K562 (cell line): Measurements from ENCODE around the gene INSYN2B. TPM values are rescaled to one million over a fixed set of nuclear protein-coding genes. Genes with fewer than 3 reads are reported as not detected.

Experiments
- ATAC-seq: fragments of 200-7000 bp; cut with Tn5 transposase; 3 replicates; pipeline ENCODE4 v1.9.1; 2020; ENCODE audit warnings: moderate library complexity
- BruUV-seq: library from RNA; stranded (reverse); fragments of 400-500 nt; replicated peaks from 2 replicates; lab custom pipeline; 2021; lab: Mats Ljungman, UMichigan
- CTCF ChIA-PET: fragments of 300-600 bp; formaldehyde crosslinking; extraction: SDS; loops from one replicate; lab custom pipeline; 2021; ENCODE audit warnings: low intra/inter-chr PET ratio; lab: Yijun Ruan, JAX
- POLR2A ChIA-PET: fragments of 300-600, 350-650 bp; sonication (Branson Sonifier 250); formaldehyde crosslinking; extraction: SDS; loops from one replicate; lab custom pipeline; 2021; ENCODE audit warnings: antibody characterized with exemption, inconsistent platforms; lab: Yijun Ruan, JAX
- DNase-seq, 4 experiments: peaks; one replicate each; pipeline versions ENCODE4 v3.0.0 to v3.0.0-alpha.2; 2011 to 2018; ENCODE audit warnings: low spot score in 3 of 4, mixed read lengths in 3 of 4; ENCODE audit errors: extremely low read depth in 1 of 4
- FAIRE-seq: peaks from 2 replicates; lab custom pipeline; 2011; peaks lifted over from hg19 to GRCh38; lab: Jason Lieb, UNC
- H2AFZ ChIP-seq: 2 replicates; pipeline ENCODE4 v1.6.0; 2011; ENCODE audit warnings: low read depth, low read length, control low read depth, inconsistent platforms
- H3K27ac ChIP-seq: fragments of 200-600 bp; 3 replicates; pipeline ENCODE4 v1.8.0; 2011; ENCODE audit warnings: low read depth, mild to moderate bottlenecking, control low read depth, inconsistent platforms, low read length, moderate library complexity, mixed read lengths; ENCODE audit errors: extremely low read depth
- H3K27me3 ChIP-seq, 2 experiments: fragments of 300-600 bp in 1 of 2; 2 replicates in 1 of 2; 3 replicates in 1 of 2; pipeline versions ENCODE4 v1.6.0 to v1.8.0; 2011; ENCODE audit warnings: inconsistent platforms in 2 of 2, low read length in 2 of 2, mild to moderate bottlenecking in 1 of 2, mixed read lengths in 1 of 2, moderate library complexity in 1 of 2; ENCODE audit not compliant: control insufficient read depth in 2 of 2, insufficient read depth in 2 of 2
- H3K36me3 ChIP-seq: fragments of 300-600 bp; 3 replicates; pipeline ENCODE4 v1.8.0; 2011; ENCODE audit warnings: mild to moderate bottlenecking, low read length, inconsistent platforms; ENCODE audit not compliant: control insufficient read depth, insufficient read depth
- H3K4me1 ChIP-seq, 2 experiments: fragments of 200-600 bp in 1 of 2; replicated peaks in 1 of 2; 2 replicates in 1 of 2; 3 replicates in 1 of 2; pipeline versions ENCODE4 v1.5.1 to v1.8.0; 2011; ENCODE audit warnings: inconsistent platforms in 2 of 2, low read length in 2 of 2, mild to moderate bottlenecking in 1 of 2, mixed read lengths in 1 of 2, moderate library complexity in 1 of 2; ENCODE audit not compliant: control insufficient read depth in 2 of 2, insufficient read depth in 2 of 2
- H3K4me2 ChIP-seq: 2 replicates; pipeline ENCODE4 v1.6.1; 2011; ENCODE audit warnings: low read length, control low read depth, inconsistent platforms, mixed read lengths; ENCODE audit not compliant: insufficient read depth
- H3K4me3 ChIP-seq: fragments of 200-600 bp; sonication (generic), shearing (Covaris generic); 2 replicates; pipeline ENCODE4 v1.5.1; 2016; ENCODE audit warnings: control low read depth, inconsistent platforms
- H3K79me2 ChIP-seq: fragments of 200-600 bp; 3 replicates; pipeline ENCODE4 v1.8.0; 2011; ENCODE audit warnings: low read length, inconsistent platforms; ENCODE audit not compliant: control insufficient read depth, insufficient read depth
- H3K9ac ChIP-seq, 2 experiments: 2 replicates each; pipeline versions ENCODE4 v1.6.0 to v1.6.1; 2011; ENCODE audit warnings: low read depth in 2 of 2, low read length in 2 of 2, control low read depth in 1 of 2, inconsistent platforms in 1 of 2, mild to moderate bottlenecking in 1 of 2, mixed read lengths in 1 of 2; ENCODE audit not compliant: insufficient read depth in 1 of 2
- H3K9me1 ChIP-seq: one replicate; pipeline ENCODE4 v1.6.0; 2011; ENCODE audit warnings: inconsistent platforms, mild to moderate bottlenecking, low read length, moderate library complexity; ENCODE audit not compliant: control insufficient read depth, insufficient read depth
- H3K9me3 ChIP-seq: replicated peaks from 2 replicates; pipeline ENCODE4 v1.5.1; 2011; ENCODE audit warnings: low read depth, low read length, inconsistent platforms; ENCODE audit not compliant: control insufficient read depth, insufficient read depth
- H4K20me1 ChIP-seq: replicated peaks from 2 replicates; pipeline ENCODE4 v1.6.1; 2011; ENCODE audit warnings: low read length, inconsistent platforms, mixed read lengths; ENCODE audit not compliant: control insufficient read depth, insufficient read depth
- BRF1 ChIP-seq: IDR thresholded peaks from 3 replicates; pipeline ENCODE4 v1.6.1; 2011; ENCODE audit warnings: borderline replicate concordance, mild to moderate bottlenecking; ENCODE audit not compliant: insufficient read length; ENCODE audit errors: extremely low read depth
- CCAR2 ChIP-seq: fragments of 200-400 bp; formaldehyde crosslinking; IDR thresholded peaks from 2 replicates; pipeline ENCODE4 v1.6.1; 2017; ENCODE audit warnings: mild to moderate bottlenecking, low read depth, low read length
- EHMT2 ChIP-seq: fragments of 450-650 bp; IDR thresholded peaks from 2 replicates; pipeline ENCODE4 v1.6.1; 2018; ENCODE audit warnings: antibody characterized with exemption
- LARP7 ChIP-seq: fragments of 450-650 bp; IDR thresholded peaks from 2 replicates; pipeline ENCODE4 v1.6.1; 2016
- MAFK ChIP-seq: IDR thresholded peaks from 2 replicates; pipeline ENCODE4 v1.6.1; 2011; ENCODE audit warnings: low read length, improper control_type of control experiment
- POLR3G ChIP-seq: IDR thresholded peaks from 2 replicates; pipeline ENCODE4 v1.6.1; 2011; ENCODE audit not compliant: insufficient read length, insufficient replicate concordance; ENCODE audit errors: extremely low read depth
- PURB ChIP-seq: sonication (generic); formaldehyde crosslinking; IDR thresholded peaks from 2 replicates; pipeline ENCODE4 v1.9.0; 2021; ENCODE audit warnings: low read depth, mild to moderate bottlenecking, missing genetic modification reagents
- RBM34 ChIP-seq: fragments of 200-400 bp; formaldehyde crosslinking; IDR thresholded peaks from 2 replicates; pipeline ENCODE4 v1.6.1; 2018; ENCODE audit warnings: low read length, borderline replicate concordance; ENCODE audit not compliant: insufficient read depth
- RNF2 ChIP-seq: sonication (generic); IDR thresholded peaks from 2 replicates; pipeline ENCODE4 v1.6.1; 2016
- SMAD4 ChIP-seq: fragments of 250-450 bp; sonication (Bioruptor Pico); conservative IDR thresholded peaks from 2 replicates; pipeline ENCODE4 v1.8.0; 2021; ENCODE audit warnings: inconsistent platforms, mild to moderate bottlenecking, moderate library complexity
- ZBED1 ChIP-seq: IDR thresholded peaks from 2 replicates; pipeline ENCODE4 v1.6.1; 2014
- ZNF143 ChIP-seq: sonication (generic); formaldehyde crosslinking; IDR thresholded peaks from 2 replicates; pipeline ENCODE4 v1.9.0; 2022; ENCODE audit warnings: mild to moderate bottlenecking, missing genetic modification reagents
- ZNF384 ChIP-seq: IDR thresholded peaks from 2 replicates; pipeline ENCODE4 v1.6.1; 2012; ENCODE audit warnings: low read depth, low read length, improper control_type of control experiment
- ZNF644 ChIP-seq: fragments of 200-800 bp; sonication (Bioruptor generic); IDR thresholded peaks from 2 replicates; pipeline ENCODE4 v1.6.1; 2016; ENCODE audit warnings: low read depth, missing genetic modification characterization, missing compliant biosample characterization
- ZNF668 ChIP-seq: fragments of 250-450 bp; sonication (Bioruptor Pico); IDR thresholded peaks from 2 replicates; pipeline ENCODE4 v1.8.0; 2022; ENCODE audit warnings: mild to moderate bottlenecking, inconsistent platforms
- ZSCAN29 ChIP-seq: fragments of 450-650 bp; IDR thresholded peaks from 2 replicates; pipeline ENCODE4 v1.6.1; 2017
- WGBS: fragments of 100-300 bp; shearing (Covaris generic); methylation state at CpG from one replicate; pipeline ENCODE4 v1.1.6; 2016; ENCODE audit warnings: low coverage, mixed read lengths; ENCODE audit not compliant: insufficient coverage; ENCODE audit errors: missing lambda C conversion rate; 5-methylcytosine and 5-hydroxymethylcytosine counted together
- in situ Hi-C: fragments of 300-500 bp; cut with MboI; formaldehyde crosslinking; loops from 4 replicates; pipeline ENCODE4 v1.15.0; 2018; ENCODE audit warnings: inconsistent platforms, mixed read lengths
- intact Hi-C: fragments of 100-400 bp; cut with micrococcal nuclease; formaldehyde crosslinking; loops from 2 replicates; pipeline ENCODE4 v1.14.2; 2022
- polyA plus RNA-seq, 8 experiments: library from polyadenylated mRNA; depleted of rRNA in 4 of 8; stranded (reverse) in 5 of 8; unstranded in 3 of 8; fragments of >200 nt; fragmentation: Nextera tagmentation in 2 of 8; fragmentation: Illumina TruSeq in 1 of 8; extraction: Ambion mirVana in 2 of 8; extraction: Trizol in 1 of 8; gene quantifications; 2 replicates each; pipeline versions ENCODE4 v1.2.1 to v1.2.3, GENCODE V29; 2011 to 2014; ENCODE audit warnings: inconsistent platforms in 1 of 8, missing spikeins in 1 of 8
- total RNA-seq, 7 experiments: library from RNA; depleted of rRNA in 6 of 7; stranded (reverse); fragments of >200 nt in 6 of 7; fragmentation: Illumina TruSeq in 2 of 7; extraction: Trizol in 2 of 7; gene quantifications; 2 replicates each; pipeline versions ENCODE4 v1.2.1 to v1.2.3, GENCODE V29; 2011 to 2021; ENCODE audit warnings: low replicate concordance in 1 of 7
- TF ChIP-seq, protein P1 (sequence below), 2 experiments: fragments of 150-350 bp in 1 of 2; IDR thresholded peaks; 2 replicates each; pipeline ENCODE4 v1.6.1; 2012 to 2016; ENCODE audit warnings: low read depth in 2 of 2, low read length in 2 of 2, mild to moderate bottlenecking in 1 of 2, moderate library complexity in 1 of 2
- TF ChIP-seq, protein P2 (sequence below): IDR thresholded peaks from 2 replicates; pipeline ENCODE4 v1.6.1; 2014; ENCODE audit warnings: antibody characterized with exemption

Gene INSYN2B
- total and polyA plus RNA-seq, 9 of the 15 experiments (the other 6 are each of a cell fraction or from before 2014, with no cell fraction given) = not detected

DNA sequence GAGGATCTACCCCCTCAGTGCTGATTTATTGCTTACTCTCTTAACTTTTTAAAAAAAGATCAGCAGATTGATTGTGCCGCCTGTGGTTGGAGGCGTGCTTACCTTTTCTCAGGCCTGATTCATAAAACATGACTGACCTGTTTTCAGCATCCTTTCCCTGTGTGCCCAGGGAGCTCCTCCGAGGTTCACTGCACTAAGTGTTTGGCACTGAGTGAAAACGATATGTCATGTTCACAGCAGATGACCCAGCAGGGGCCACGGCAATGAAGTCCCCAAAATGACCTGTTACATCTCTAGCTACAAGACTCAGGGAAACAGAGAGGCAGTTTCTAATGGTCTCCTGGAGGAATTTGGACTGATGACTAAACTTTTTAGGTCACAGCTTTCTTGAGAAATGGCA is 69.9 kb downstream of the INSYN2B start (continued):
- TF ChIP-seq CCAR2 = no peak
- TF ChIP-seq ZNF384 = no peak
- TF ChIP-seq, protein P1, sequence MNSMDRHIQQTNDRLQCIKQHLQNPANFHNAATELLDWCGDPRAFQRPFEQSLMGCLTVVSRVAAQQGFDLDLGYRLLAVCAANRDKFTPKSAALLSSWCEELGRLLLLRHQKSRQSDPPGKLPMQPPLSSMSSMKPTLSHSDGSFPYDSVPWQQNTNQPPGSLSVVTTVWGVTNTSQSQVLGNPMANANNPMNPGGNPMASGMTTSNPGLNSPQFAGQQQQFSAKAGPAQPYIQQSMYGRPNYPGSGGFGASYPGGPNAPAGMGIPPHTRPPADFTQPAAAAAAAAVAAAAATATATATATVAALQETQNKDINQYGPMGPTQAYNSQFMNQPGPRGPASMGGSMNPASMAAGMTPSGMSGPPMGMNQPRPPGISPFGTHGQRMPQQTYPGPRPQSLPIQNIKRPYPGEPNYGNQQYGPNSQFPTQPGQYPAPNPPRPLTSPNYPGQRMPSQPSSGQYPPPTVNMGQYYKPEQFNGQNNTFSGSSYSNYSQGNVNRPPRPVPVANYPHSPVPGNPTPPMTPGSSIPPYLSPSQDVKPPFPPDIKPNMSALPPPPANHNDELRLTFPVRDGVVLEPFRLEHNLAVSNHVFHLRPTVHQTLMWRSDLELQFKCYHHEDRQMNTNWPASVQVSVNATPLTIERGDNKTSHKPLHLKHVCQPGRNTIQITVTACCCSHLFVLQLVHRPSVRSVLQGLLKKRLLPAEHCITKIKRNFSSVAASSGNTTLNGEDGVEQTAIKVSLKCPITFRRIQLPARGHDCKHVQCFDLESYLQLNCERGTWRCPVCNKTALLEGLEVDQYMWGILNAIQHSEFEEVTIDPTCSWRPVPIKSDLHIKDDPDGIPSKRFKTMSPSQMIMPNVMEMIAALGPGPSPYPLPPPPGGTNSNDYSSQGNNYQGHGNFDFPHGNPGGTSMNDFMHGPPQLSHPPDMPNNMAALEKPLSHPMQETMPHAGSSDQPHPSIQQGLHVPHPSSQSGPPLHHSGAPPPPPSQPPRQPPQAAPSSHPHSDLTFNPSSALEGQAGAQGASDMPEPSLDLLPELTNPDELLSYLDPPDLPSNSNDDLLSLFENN (IDR thresholded peaks at IDR 0.05; ENCODE audit: low read depth in 2 of 2, low read length in 2 of 2) = no peak

DNA sequence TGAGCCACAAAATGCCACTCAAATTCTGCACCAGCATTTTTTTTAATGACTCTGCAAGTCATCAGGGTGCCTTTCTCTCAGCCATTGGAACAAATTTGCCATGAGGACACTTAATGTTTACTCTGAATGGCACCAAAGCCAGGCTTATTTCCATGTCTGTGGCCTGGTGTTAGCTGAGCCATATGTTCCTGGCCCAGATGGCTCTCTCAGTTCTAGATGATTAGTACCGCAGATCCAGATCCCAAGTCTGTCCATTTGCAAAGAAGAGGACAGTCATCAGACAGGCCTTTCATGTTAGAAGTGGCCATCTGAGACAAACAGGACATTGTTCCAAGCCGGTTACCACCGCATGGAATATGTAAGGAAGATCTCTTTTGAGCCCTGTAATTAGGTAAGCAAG is 70.3 kb downstream of the INSYN2B start:
- no peak for FAIRE-seq
- TF ChIP-seq ZSCAN29 (no peak), ZNF668 (CRISPR knock-in tag) (no peak), SMAD4 (CRISPR knock-in tag) (no peak), MAFK (no peak), EHMT2 (no peak), BRF1 (no peak), ZNF143 (no peak), ZBED1 (no peak), RNF2 (no peak), RBM34 (no peak), PURB (CRISPR knock-in tag) (no peak), POLR3G (no peak), LARP7 (no peak), ZNF644 (no peak)
- TF ChIP-seq, protein P2, sequence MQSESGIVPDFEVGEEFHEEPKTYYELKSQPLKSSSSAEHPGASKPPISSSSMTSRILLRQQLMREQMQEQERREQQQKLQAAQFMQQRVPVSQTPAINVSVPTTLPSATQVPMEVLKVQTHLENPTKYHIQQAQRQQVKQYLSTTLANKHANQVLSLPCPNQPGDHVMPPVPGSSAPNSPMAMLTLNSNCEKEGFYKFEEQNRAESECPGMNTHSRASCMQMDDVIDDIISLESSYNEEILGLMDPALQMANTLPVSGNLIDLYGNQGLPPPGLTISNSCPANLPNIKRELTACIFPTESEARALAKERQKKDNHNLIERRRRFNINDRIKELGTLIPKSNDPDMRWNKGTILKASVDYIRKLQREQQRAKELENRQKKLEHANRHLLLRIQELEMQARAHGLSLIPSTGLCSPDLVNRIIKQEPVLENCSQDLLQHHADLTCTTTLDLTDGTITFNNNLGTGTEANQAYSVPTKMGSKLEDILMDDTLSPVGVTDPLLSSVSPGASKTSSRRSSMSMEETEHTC = no peak
- Histone ChIP-seq H3K9me3 (no peaks in the 10 kb centered on the region), H3K9ac (no peak overlapping the region), H4K20me1 (no peaks in the 10 kb centered on the region), H3K4me1 (no peaks in the 10 kb centered on the region), H3K36me3 (no peaks in the 10 kb centered on the region), H3K9me1 (no peaks in the 10 kb centered on the region), H3K4me2 (no peak overlapping the region), H3K4me3 (no peak overlapping the region), H2AFZ (no peak overlapping the region), H3K27me3 (peaks cover 0 to 4% of the 10 kb centered on the region in 2 experiments; a peak in 1 of 5 replicates), H3K79me2 (no peaks in the 10 kb centered on the region), H3K27ac (no peak overlapping the region)
- in situ Hi-C loops = no loop called here
- no TSS peak for BruUV-seq
- no peak for ATAC-seq
- WGBS = 12% methylated on average over 3 of the region's 3 CpGs
- no peak for DNase-seq
- CTCF ChIA-PET = no interaction called here
- intact Hi-C loops = no loop called here
- POLR2A ChIA-PET = interaction anchor here (1.1 kb wide), 1 partner anchor 13 kb away, joined by 3 read pairs; no protein-coding TSS in a partner anchor
